ENCODE measurements around the gene CHP1. TPM values are rescaled to one million over a fixed set of nuclear protein-coding genes. Genes with fewer than 3 reads are reported as not detected.
"Not testable (repeated sequence)": the region's sequence is repeated elsewhere in the genome, so short reads cannot be mapped to it uniquely, and the experiment has no call there.

Gene CHP1
- total RNA-seq, 3 donors from 2014 or later (not counting 1 experiment from before 2014, with no cell fraction given) = 50.7 to 55.9 (median 51.3) TPM

- ATAC-seq (no peak), DNase-seq (no peak)
- H3K9me3 ChIP-seq (ENCODE audit: control insufficient read depth, insufficient read depth, low read length) = no peaks in the 10 kb centered on the region
- H3K4me1 ChIP-seq (ENCODE audit: control insufficient read depth, insufficient read depth, low read length) = peaks cover 19% of the 10 kb centered on the region
- TF ChIP-seq CTCF (IDR thresholded peaks at IDR 0.05) = no peak
- Mint-ChIP-seq H3K36me3 (no peaks in the 10 kb centered on the region), H3K27ac (peak overlapping the region; percentile 87 to 97), H3K4me1 (peaks cover 35 to 37% of the 10 kb centered on the region in 2 donors), H3K27me3 (ENCODE audit: low read depth in 2 of 2) (no peaks in the 10 kb centered on the region), H3K4me3 (peak overlapping the region; percentile 79), H3K9me3 (no peaks in the 10 kb centered on the region)
- intact Hi-C loops (cut with micrococcal nuclease) = loop anchor here (2.0 kb wide), 1 partner anchor 113 kb away; the partner anchor contains the start of gene INO80
- no peaks in the 10 kb centered on the region for H3K27me3 ChIP-seq (ENCODE audit: control insufficient read depth, insufficient read depth, low read length)
- no peaks in the 10 kb centered on the region for H3K36me3 ChIP-seq (ENCODE audit: control insufficient read depth, insufficient read depth, low read length)
- WGBS (ENCODE audit: insufficient coverage) = 38% methylated on average over 10 of the region's 10 CpGs
- peak overlapping the region; percentile 89 for H3K4me3 ChIP-seq (ENCODE audit: low read length)
- peak overlapping the region; percentile 88 for H3K27ac ChIP-seq (ENCODE audit: low read length)
Observed at GRCh38 chr15:41230345-41230649, 771 bp upstream of the CHP1 start.

DNA sequence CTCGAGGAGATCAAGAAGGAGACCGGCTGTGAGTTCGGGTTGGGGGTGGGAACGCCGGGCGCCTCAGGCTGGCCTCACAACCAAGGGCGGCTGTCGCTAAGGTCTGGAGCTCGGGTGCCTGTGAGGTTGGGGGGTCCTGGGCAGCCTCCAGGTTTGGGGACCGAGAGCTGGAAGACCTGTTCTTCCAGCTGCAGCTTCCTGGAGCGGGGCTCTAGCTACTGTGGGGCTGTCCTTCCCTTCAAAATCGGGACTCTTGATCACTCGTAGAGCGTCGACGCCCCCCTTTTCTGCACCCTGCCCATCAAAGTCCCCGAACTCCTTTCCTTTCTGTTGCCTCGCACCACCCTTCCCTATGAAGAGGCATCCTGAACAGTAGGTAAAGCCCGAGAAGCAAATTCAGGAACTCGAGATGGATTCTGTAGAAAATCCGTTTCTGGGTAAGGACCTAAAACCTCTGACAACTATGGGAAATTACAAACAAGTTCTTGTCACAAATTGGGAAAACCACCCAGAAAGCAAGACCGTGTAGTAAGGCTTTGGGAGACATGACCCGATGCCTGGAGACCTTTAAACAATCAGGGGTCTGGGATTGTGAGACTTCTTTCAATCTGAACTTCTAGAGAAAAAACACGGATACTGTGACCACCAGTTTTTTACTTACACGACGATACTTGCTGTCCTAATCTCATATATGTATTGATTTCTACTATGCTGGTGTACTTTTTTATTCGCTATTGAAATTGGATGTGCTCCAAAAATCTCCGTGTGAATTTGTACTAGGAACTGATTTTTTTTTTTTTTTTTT is 556 bp downstream of the CHP1 start:
- H3K27me3 Mint-ChIP-seq (ENCODE audit: low read depth in 2 of 2) = no peaks in the 10 kb centered on the region
- intact Hi-C loops (cut with micrococcal nuclease) = loop anchor here (1.0 to 2.0 kb wide), 2 partner anchors 52 to 115 kb away; partner anchors contain the start of gene INO80

GRCh38 chr15:41233367-41233771 is 2.3 kb downstream of the CHP1 start:
- Histone ChIP-seq H3K27me3 (ENCODE audit: control insufficient read depth, insufficient read depth, low read length) (no peaks in the 10 kb centered on the region), H3K36me3 (ENCODE audit: control insufficient read depth, insufficient read depth, low read length) (no peaks in the 10 kb centered on the region), H3K27ac (ENCODE audit: low read length) (no peak overlapping the region), H3K4me1 (ENCODE audit: control insufficient read depth, insufficient read depth, low read length) (peaks cover 19% of the 10 kb centered on the region), H3K4me3 (ENCODE audit: low read length) (no peak overlapping the region), H3K9me3 (ENCODE audit: control insufficient read depth, insufficient read depth, low read length) (no peaks in the 10 kb centered on the region)
- intact Hi-C loops (cut with micrococcal nuclease) = no loop called here
- peak overlapping the region; percentile 32 for H3K4me3 Mint-ChIP-seq
- DNase-seq (no peak), ATAC-seq (no peak)
- H3K9me3 Mint-ChIP-seq = no peaks in the 10 kb centered on the region
- peak overlapping the region in 1 of 2 donors; percentile 97 for H3K27ac Mint-ChIP-seq
- peaks cover 35 to 37% of the 10 kb centered on the region in 2 donors for H3K4me1 Mint-ChIP-seq
- TF ChIP-seq CTCF (IDR thresholded peaks at IDR 0.05) = no peak
- no peaks in the 10 kb centered on the region for H3K27me3 Mint-ChIP-seq (ENCODE audit: low read depth in 2 of 2)
- WGBS (ENCODE audit: insufficient coverage) = 78% methylated on average over 1 of the region's 1 CpG
- no peaks in the 10 kb centered on the region for H3K36me3 Mint-ChIP-seq

More for the DNA sequence above, 556 bp downstream of the CHP1 start:
- Mint-ChIP-seq H3K4me1 (peaks cover 35 to 37% of the 10 kb centered on the region in 2 donors), H3K4me3 (peak overlapping the region; percentile 79), H3K27ac (peak overlapping the region; percentile 87 to 97), H3K9me3 (no peaks in the 10 kb centered on the region), H3K36me3 (no peaks in the 10 kb centered on the region)
- no peak for TF ChIP-seq CTCF (IDR thresholded peaks at IDR 0.05)
- Histone ChIP-seq H3K36me3 (ENCODE audit: control insufficient read depth, insufficient read depth, low read length) (no peaks in the 10 kb centered on the region), H3K4me1 (ENCODE audit: control insufficient read depth, insufficient read depth, low read length) (peaks cover 19% of the 10 kb centered on the region), H3K4me3 (ENCODE audit: low read length) (peak overlapping the region; percentile 89), H3K9me3 (ENCODE audit: control insufficient read depth, insufficient read depth, low read length) (no peaks in the 10 kb centered on the region), H3K27ac (ENCODE audit: low read length) (peak overlapping the region; percentile 88), H3K27me3 (ENCODE audit: control insufficient read depth, insufficient read depth, low read length) (no peaks in the 10 kb centered on the region)
- 8% methylated on average over 26 of the region's 28 CpGs for whole genome bisulfite sequencing (ENCODE audit: insufficient coverage)
- DNase-seq (no peak), ATAC-seq (peak; percentile 42 to 46 (median 43))

- H3K4me3 Mint-ChIP-seq; ATAC-seq; H3K36me3 Mint-ChIP-seq; H3K36me3 ChIP-seq (ENCODE audit: control insufficient read depth, insufficient read depth, low read length); H3K9me3 ChIP-seq (ENCODE audit: control insufficient read depth, insufficient read depth, low read length); intact Hi-C loops (cut with micrococcal nuclease); H3K27me3 ChIP-seq (ENCODE audit: control insufficient read depth, insufficient read depth, low read length); DNase-seq; H3K9me3 Mint-ChIP-seq; H3K27ac ChIP-seq (ENCODE audit: low read length); H3K27me3 Mint-ChIP-seq (ENCODE audit: low read depth in 2 of 2); H3K27ac Mint-ChIP-seq; H3K4me3 ChIP-seq (ENCODE audit: low read length): not testable (repeated sequence)
- 92% methylated on average over 3 of the region's 5 CpGs for WGBS (ENCODE audit: insufficient coverage)
- peaks cover 17% of the 10 kb centered on the region for H3K4me1 ChIP-seq (ENCODE audit: control insufficient read depth, insufficient read depth, low read length)
- H3K4me1 Mint-ChIP-seq = peaks cover 34 to 36% of the 10 kb centered on the region in 2 donors
Observed at GRCh38 chr15:41235228-41235627, 4.2 kb downstream of the CHP1 start.

All from natural killer cell (primary cell).